Uterus (tissue), 4 donors: ENCODE measurements around the gene DEPDC1. TPM values are rescaled to one million over a fixed set of nuclear protein-coding genes. Genes with fewer than 3 reads are reported as not detected.

Source experiments
- DNase-seq, 2 donors: peaks; one replicate each; pipeline ENCODE4 v3.0.0-alpha.2; 2019 to 2020
- H3K27ac ChIP-seq, 2 donors: fragments of 200-600 bp; sonication (generic); 1 replicate in 1 of 2; 2 replicates in 1 of 2; pipeline ENCODE4 v1.5.1; 2016 to 2018
- H3K27me3 ChIP-seq, 2 donors: fragments of 200-600 bp; sonication (generic); one replicate each; pipeline ENCODE4 v1.5.1; 2018 to 2019; ENCODE audit warnings: control low read depth in 1 of 2
- H3K36me3 ChIP-seq, 2 donors: fragments of 200-600 bp; sonication (generic); one replicate each; pipeline ENCODE4 v1.5.1; 2019; ENCODE audit warnings: control low read depth in 1 of 2
- H3K4me1 ChIP-seq, 2 donors: fragments of 200-600 bp; sonication (generic); one replicate each; pipeline ENCODE4 v1.5.1; 2018 to 2019; ENCODE audit warnings: control low read depth in 1 of 2
- H3K4me3 ChIP-seq, 2 donors: fragments of 200-600 bp; sonication (generic); 1 replicate in 1 of 2; 2 replicates in 1 of 2; pipeline ENCODE4 v1.5.1; 2018 to 2019; ENCODE audit warnings: mild to moderate bottlenecking in 1 of 2
- H3K9me3 ChIP-seq, 2 donors: fragments of 200-600 bp; sonication (generic); one replicate each; pipeline ENCODE4 v1.5.1; 2019; ENCODE audit warnings: control low read depth in 1 of 2
- CTCF ChIP-seq, 4 experiments: fragments of 200-600 bp in 2 of 4; fragments of 450-650 bp in 2 of 4; sonication (generic) in 2 of 4; IDR thresholded peaks; one replicate each; pipeline ENCODE4 v1.5.1; 2016 to 2019; ENCODE audit warnings: antibody characterized with exemption in 4 of 4, mild to moderate bottlenecking in 2 of 4, moderate library complexity in 1 of 4
- POLR2A ChIP-seq, 2 donors: fragments of 450-650 bp; IDR thresholded peaks; one replicate each; pipeline ENCODE4 v1.6.1; 2016; ENCODE audit warnings: antibody characterized with exemption in 2 of 2, mild to moderate bottlenecking in 1 of 2, moderate library complexity in 1 of 2
- intact Hi-C: fragments of 100-400 bp; cut with DNase I; formaldehyde crosslinking; loops from one replicate; pipeline ENCODE4 v1.15.1; 2023; ENCODE audit warnings: low total_unique reads
- total RNA-seq, 4 donors: library from RNA; depleted of rRNA in 3 of 4; stranded (reverse); fragments of >200 nt in 3 of 4; gene quantifications; one replicate each; pipeline versions ENCODE4 v1.1.0 to v1.2.4, GENCODE V29; 2014 to 2023
- donor health status: DM: yes; HTN: yes; CAD: no.

Gene DEPDC1
- total RNA-seq, 4 donors from 2014 or later = under 0.01 to 18.1 (median 2.9) TPM

DNA sequence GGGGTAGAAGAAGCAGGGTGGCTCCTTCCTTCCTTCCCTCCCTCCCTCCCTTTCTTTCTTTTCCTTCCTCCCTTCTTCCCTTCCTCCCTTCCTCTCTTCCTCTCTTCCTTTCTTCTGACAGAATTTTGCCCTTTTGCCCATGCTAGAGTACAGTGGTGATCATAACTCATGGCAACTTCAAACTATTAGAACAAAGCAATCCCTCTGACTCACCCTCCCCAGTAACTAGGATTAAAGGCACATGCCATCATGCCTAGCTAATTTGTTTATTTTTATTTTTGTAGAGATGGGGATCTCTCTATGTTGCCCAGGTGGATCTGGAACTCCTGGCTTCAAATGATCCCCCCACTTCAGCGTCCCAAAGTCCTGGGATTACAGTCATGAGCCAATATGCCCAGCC lies 37.1 kb downstream of the DEPDC1 start:
- TF ChIP-seq POLR2A (IDR thresholded peaks at IDR 0.05) = no peak
- TF ChIP-seq CTCF (IDR thresholded peaks at IDR 0.05) = no peak
- Histone ChIP-seq H3K27ac (no peak overlapping the region), H3K4me1 (no peaks in the 10 kb centered on the region), H3K4me3 (no peak overlapping the region), H3K36me3 (no peaks in the 10 kb centered on the region), H3K27me3 (no peaks in the 10 kb centered on the region), H3K9me3 (no peaks in the 10 kb centered on the region)
- DNase-seq = no peak
- intact Hi-C loops = no loop called here

GRCh38 chr1:68459091-68459490 lies 37.8 kb downstream of the DEPDC1 start:
- intact Hi-C loops = no loop called here
- no peaks in the 10 kb centered on the region for H3K36me3 ChIP-seq
- H3K4me3 ChIP-seq = no peak overlapping the region
- no peaks in the 10 kb centered on the region for H3K9me3 ChIP-seq
- no peaks in the 10 kb centered on the region for H3K4me1 ChIP-seq
- H3K27ac ChIP-seq = no peak overlapping the region
- TF ChIP-seq POLR2A (IDR thresholded peaks at IDR 0.05) (no peak), CTCF (IDR thresholded peaks at IDR 0.05) (no peak)
- no peaks in the 10 kb centered on the region for H3K27me3 ChIP-seq
- DNase-seq = no peak

DNA sequence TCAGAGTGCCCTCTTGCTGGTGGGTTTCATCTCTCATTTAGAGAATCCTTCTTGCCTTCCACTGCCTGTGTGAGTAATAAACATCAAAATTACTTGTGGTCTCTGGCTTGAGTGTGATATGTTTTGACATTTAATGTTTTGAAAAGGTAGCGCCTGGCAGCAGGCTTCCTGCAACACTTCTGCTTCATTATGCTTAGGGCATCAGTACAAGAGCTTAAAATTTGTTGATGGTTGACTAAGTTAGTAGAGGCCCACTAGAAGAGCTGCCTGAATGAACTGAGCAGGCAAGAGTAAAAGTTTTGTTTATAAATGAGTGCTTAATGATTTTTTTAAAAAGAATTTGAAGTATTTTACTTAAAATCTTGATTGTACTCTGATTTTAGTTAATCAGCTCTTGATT lies 40.7 kb downstream of the DEPDC1 start:
- DNase-seq = no peak
- intact Hi-C loops = no loop called here
- H3K36me3 ChIP-seq = no peaks in the 10 kb centered on the region

DNA sequence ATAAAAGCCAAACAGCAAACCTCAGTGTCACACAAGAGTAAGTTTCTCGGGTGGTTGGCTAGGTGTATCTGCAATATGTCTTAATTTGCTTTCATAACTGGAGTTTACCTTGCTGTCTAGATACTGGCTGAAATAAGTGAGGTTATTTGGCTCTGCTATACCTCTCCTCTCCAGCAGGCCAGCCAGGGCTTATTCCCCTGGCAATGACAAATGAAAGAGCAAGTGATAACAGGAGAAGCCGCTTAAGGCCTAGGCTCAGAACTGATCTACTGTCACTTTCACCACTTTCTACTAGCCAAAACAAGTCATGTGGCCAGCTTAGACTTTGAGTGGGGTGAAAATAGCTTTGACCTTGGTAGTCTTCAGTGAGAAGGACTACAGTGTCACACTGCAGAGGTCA lies 42.3 kb downstream of the DEPDC1 start:
- Histone ChIP-seq H3K27ac (no peak overlapping the region), H3K27me3 (no peaks in the 10 kb centered on the region), H3K4me1 (no peaks in the 10 kb centered on the region), H3K4me3 (no peak overlapping the region), H3K36me3 (no peaks in the 10 kb centered on the region), H3K9me3 (no peaks in the 10 kb centered on the region)
- intact Hi-C loops = no loop called here
- no peak for TF ChIP-seq POLR2A (IDR thresholded peaks at IDR 0.05)
- TF ChIP-seq CTCF (IDR thresholded peaks at IDR 0.05) = no peak
- no peak for DNase-seq

More for the DNA sequence above, 40.7 kb downstream of the DEPDC1 start:
- Histone ChIP-seq H3K4me1 (no peaks in the 10 kb centered on the region), H3K27ac (no peak overlapping the region), H3K27me3 (no peaks in the 10 kb centered on the region), H3K4me3 (no peak overlapping the region), H3K9me3 (no peaks in the 10 kb centered on the region)
- TF ChIP-seq POLR2A (IDR thresholded peaks at IDR 0.05) (no peak), CTCF (IDR thresholded peaks at IDR 0.05) (no peak)

GRCh38 chr1:68453060-68453670 lies 43.7 kb downstream of the DEPDC1 start:
- no peaks in the 10 kb centered on the region for H3K36me3 ChIP-seq
- no peak overlapping the region for H3K4me3 ChIP-seq
- intact Hi-C loops = no loop called here
- H3K27ac ChIP-seq = no peak overlapping the region
- TF ChIP-seq CTCF (IDR thresholded peaks at IDR 0.05) (no peak), POLR2A (IDR thresholded peaks at IDR 0.05) (no peak)
- H3K27me3 ChIP-seq = no peaks in the 10 kb centered on the region
- H3K4me1 ChIP-seq = no peaks in the 10 kb centered on the region
- no peaks in the 10 kb centered on the region for H3K9me3 ChIP-seq
- DNase-seq = no peak
